HG02623 (cell line): ENCODE data around the gene NSMCE1.
"Not testable (repeated sequence)": the region's sequence is repeated elsewhere in the genome, so short reads cannot be mapped to it uniquely, and the experiment has no call there.

ENCODE experiments used
- ATAC-seq: cut with Tn5 transposase; IDR thresholded peaks from one replicate; pipeline ENCODE4 v1.9.1; 2021; ENCODE audit warnings: moderate library complexity; ENCODE audit not compliant: unreplicated experiment

Gene NSMCE1

GRCh38 chr16:27303256-27304100 is 34.9 kb upstream of the NSMCE1 start:
- ATAC-seq = no peak

DNA sequence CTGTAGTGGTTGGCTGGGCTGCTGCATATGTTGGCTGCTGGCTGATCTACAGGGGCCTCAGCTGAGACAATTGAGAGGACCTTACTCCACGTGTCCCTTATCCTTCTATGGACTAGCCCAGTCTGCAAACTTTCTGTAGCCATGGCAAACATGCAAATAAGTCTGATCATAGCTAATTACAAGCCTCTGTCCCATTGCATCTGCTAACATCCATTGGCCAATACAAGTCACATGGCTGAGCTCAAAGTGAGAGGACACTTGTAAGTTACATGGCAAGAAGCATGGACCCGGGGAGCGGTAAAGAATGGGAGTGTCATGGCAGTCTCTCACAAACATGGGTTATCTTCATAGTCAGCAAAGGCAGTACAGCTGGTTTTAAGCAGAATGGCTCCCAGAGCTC is 33.6 kb upstream of the NSMCE1 start:
- ATAC-seq = no peak

- no peak for ATAC-seq
These were observed 32.8 kb upstream of the NSMCE1 start for GRCh38 chr16:27301236-27301861.

DNA sequence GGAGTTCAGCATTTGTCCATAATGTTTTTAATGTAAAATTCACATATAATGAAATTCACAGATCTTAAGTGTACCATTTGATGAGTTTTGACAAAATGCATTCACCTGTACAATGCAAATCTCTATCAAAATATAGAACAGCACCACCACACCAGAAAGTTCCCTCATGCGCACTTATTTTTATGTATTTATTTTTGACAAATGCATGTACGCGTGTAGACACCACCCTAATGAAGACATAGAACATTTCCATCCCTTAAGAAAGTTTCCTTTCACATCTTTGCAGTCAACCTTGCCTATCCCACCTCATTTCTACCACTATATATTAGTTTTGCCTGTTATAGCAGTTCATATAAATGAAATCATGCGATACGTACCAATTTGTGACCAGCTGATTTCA is 29.6 kb upstream of the NSMCE1 start:
- ATAC-seq = no peak

DNA sequence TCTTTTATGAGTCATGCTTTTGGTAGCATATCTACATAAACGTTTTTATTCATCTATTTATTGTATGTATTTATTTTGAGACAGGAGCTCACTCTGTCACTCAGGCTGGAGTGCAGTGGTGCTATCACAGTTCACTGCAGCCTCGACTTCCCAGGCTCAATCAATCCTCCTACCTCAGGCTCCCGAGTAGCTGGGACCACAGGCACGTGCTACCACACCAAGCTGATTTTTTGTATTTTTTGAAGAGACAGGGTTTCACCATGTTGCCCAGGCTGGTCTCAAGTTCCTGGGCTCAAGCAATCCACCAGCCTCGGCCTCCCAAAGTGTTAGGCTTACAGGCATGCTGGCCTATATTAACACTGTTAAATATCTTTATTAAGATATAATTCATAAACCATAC is 24.8 kb upstream of the NSMCE1 start:
- no peak for ATAC-seq

- ATAC-seq = no peak
These were observed 23.2 kb upstream of the NSMCE1 start for GRCh38 chr16:27291722-27292240.

- no peak for ATAC-seq
These were observed 22.5 kb upstream of the NSMCE1 start for GRCh38 chr16:27291106-27291505.

GRCh38 chr16:27290562-27290961 is 22.0 kb upstream of the NSMCE1 start:
- no peak for ATAC-seq

DNA sequence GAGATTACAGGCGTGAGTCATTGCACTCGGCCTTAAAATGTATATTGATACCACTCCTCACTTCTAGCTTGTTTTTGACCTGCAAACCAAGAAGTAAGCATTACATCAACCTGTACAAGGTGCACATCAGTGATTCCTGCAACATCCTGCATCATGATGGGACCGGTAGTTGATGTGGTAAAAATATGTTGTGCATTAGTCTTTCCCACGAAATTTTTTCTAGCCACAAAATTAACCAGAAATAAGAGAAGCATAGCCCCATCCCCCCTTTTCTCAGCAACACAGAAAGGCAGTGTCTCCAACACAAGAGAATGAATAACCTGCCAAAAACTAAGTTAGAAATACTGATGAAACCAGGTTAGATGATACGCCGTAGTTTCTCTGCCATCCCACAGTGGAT is 21.1 kb upstream of the NSMCE1 start:
- ATAC-seq = no peak

GRCh38 chr16:27288313-27288712 is 19.7 kb upstream of the NSMCE1 start:
- not testable (repeated sequence) for ATAC-seq

- no peak for ATAC-seq
These were observed 19.3 kb upstream of the NSMCE1 start for GRCh38 chr16:27287887-27288286.

GRCh38 chr16:27287051-27287811 is 18.7 kb upstream of the NSMCE1 start:
- no peak for ATAC-seq

- ATAC-seq = no peak
These were observed 17.9 kb upstream of the NSMCE1 start for GRCh38 chr16:27286451-27286850.

- ATAC-seq = no peak
These were observed 17.2 kb upstream of the NSMCE1 start for GRCh38 chr16:27285676-27286196.

DNA sequence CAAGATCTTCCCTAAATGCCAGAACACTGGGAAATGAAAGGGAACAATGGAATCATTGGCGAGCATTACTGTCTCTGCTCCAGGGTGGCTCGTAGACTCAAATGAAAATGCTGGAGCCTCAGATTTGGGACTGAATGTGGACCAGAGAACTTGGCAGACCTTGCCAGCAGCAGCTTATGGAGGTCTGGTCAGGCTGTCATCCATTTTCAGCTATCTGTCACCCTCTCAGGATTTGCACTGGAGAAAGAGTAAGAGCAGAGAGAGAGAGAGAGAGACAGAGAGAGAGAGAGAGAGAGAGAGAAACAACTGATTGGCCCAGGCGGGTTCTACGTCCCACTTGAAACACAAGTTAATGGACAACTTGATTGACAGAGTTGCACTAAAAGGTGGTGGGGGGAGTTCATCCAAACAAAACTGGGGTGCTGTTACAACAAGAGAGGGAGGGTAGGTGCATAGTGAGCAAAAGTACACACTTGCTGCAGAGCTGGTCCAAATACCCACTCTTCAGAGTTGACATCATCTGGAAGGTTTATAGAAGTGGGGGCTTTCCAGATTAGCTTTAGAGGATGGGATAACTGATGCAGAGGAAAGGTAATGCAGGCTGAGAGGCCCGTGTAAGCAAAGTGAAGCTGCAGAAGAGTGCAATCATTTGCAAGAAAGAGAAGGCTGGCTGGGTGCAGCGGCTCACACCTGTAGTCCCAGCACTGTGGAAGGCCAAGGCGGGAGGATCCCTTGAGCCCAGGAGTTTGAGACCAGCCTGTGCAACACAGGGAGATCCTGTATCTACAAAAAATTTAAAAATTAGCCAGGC is 16.5 kb upstream of the NSMCE1 start:
- no peak for ATAC-seq

GRCh38 chr16:27281243-27281642 is 12.7 kb upstream of the NSMCE1 start:
- no peak for ATAC-seq

DNA sequence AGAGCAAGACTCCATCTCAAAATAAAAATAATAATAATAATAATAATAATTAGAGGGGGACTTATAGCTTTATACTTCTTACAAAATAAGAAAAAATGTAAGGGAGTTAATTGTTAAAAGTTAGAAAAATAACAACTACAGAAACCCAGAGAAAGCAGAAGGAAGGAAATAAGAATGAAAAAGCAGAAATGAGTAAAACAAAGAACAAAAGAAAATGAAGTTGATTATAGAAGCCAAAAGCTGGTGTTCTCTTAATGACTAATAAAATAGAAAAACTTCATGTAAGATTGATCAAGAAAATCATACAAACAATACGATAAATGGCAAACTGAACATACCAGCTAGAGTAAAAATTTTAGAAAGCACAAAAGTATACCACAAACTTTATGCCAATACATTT is 6.8 kb upstream of the NSMCE1 start:
- ATAC-seq = no peak

DNA sequence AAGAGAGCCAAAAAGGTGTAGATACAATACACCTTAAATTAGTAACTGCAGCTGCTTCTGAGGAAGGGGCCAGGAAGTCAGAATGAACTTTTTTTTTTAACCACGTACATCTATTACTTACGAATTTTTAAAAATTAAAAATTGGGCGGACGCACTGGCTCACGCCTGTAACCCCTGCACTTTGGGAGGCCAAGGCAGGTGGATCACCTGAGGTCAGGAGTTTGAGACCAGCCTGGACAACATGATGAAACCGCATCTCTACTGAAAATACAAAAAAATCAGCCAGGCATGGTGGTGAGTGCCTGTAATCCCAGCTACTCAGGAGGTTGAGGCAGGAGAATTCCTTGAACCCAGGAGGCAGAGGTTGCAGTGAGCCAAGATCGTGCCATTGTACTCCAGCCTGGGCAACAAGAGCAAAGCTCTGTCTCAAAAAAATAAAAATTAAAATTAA is 5.9 kb upstream of the NSMCE1 start:
- ATAC-seq = not testable (repeated sequence)

- no peak for ATAC-seq
These were observed 5.3 kb upstream of the NSMCE1 start for GRCh38 chr16:27273670-27274423.

- ATAC-seq = no peak
These were observed 4.7 kb upstream of the NSMCE1 start for GRCh38 chr16:27273330-27273669.
